ENCODE results near the gene CBFB. TPM values are rescaled to one million over a fixed set of nuclear protein-coding genes. Genes with fewer than 3 reads are reported as not detected.

Gene CBFB
- total RNA-seq, 2 donors from 2014 or later = 78.5 to 85.4 TPM

GRCh38 chr16:67022531-67023214, 6.3 kb upstream of the CBFB start:
- no peak overlapping the region for H3K4me3 Mint-ChIP-seq
- no peak for ATAC-seq
- H3K27me3 Mint-ChIP-seq = no peaks in the 10 kb centered on the region
- H3K27ac Mint-ChIP-seq = peak overlapping the region; percentile 41
- H3K4me1 Mint-ChIP-seq = peaks cover 8% of the 10 kb centered on the region
- DNase-seq = no peak
- no peaks in the 10 kb centered on the region for H3K36me3 Mint-ChIP-seq (ENCODE audit: low read depth)
- H3K9me3 ChIP-seq (ENCODE audit: control insufficient read depth, low read length, poor library complexity, severe bottlenecking) = no peaks in the 10 kb centered on the region

GRCh38 chr16:67023689-67024088, 5.3 kb upstream of the CBFB start:
- Mint-ChIP-seq H3K4me1 (peaks cover 8% of the 10 kb centered on the region), H3K36me3 (ENCODE audit: low read depth) (no peaks in the 10 kb centered on the region)

GRCh38 chr16:67024384-67025209, 4.4 kb upstream of the CBFB start:
- no peaks in the 10 kb centered on the region for H3K9me3 ChIP-seq (ENCODE audit: control insufficient read depth, low read length, poor library complexity, severe bottlenecking)
- ATAC-seq = no peak
- Mint-ChIP-seq H3K27me3 (no peaks in the 10 kb centered on the region), H3K27ac (no peak overlapping the region), H3K4me1 (peaks cover 8% of the 10 kb centered on the region), H3K36me3 (ENCODE audit: low read depth) (no peaks in the 10 kb centered on the region), H3K4me3 (no peak overlapping the region)
- no peak for DNase-seq

More at GRCh38 chr16:67023689-67024088, 5.3 kb upstream of the CBFB start:
- H3K27me3 Mint-ChIP-seq = no peaks in the 10 kb centered on the region
- ATAC-seq (no peak), DNase-seq (no peak)
- H3K27ac Mint-ChIP-seq = no peak overlapping the region
- no peaks in the 10 kb centered on the region for H3K9me3 ChIP-seq (ENCODE audit: control insufficient read depth, low read length, poor library complexity, severe bottlenecking)
- H3K4me3 Mint-ChIP-seq = no peak overlapping the region

GRCh38 chr16:67025210-67025550, 3.8 kb upstream of the CBFB start:
- H3K27me3 Mint-ChIP-seq = no peaks in the 10 kb centered on the region
- H3K27ac Mint-ChIP-seq = no peak overlapping the region
- H3K9me3 ChIP-seq (ENCODE audit: control insufficient read depth, low read length, poor library complexity, severe bottlenecking) = no peaks in the 10 kb centered on the region
- DNase-seq = no peak
- ATAC-seq = no peak
- H3K4me1 Mint-ChIP-seq = peaks cover 8% of the 10 kb centered on the region
- no peak overlapping the region for H3K4me3 Mint-ChIP-seq
- no peaks in the 10 kb centered on the region for H3K36me3 Mint-ChIP-seq (ENCODE audit: low read depth)

GRCh38 chr16:67026570-67026969, 2.4 kb upstream of the CBFB start:
- Mint-ChIP-seq H3K27ac (no peak overlapping the region), H3K36me3 (ENCODE audit: low read depth) (no peaks in the 10 kb centered on the region), H3K4me1 (peaks cover 10% of the 10 kb centered on the region), H3K4me3 (no peak overlapping the region), H3K27me3 (no peaks in the 10 kb centered on the region)
- no peak for DNase-seq
- no peaks in the 10 kb centered on the region for H3K9me3 ChIP-seq (ENCODE audit: control insufficient read depth, low read length, poor library complexity, severe bottlenecking)
- no peak for ATAC-seq

- Mint-ChIP-seq H3K4me1 (peaks cover 13% of the 10 kb centered on the region), H3K27ac (peak overlapping the region; percentile 19)
- DNase-seq = no peak
These were observed 1.9 kb upstream of the CBFB start for GRCh38 chr16:67027046-67027445.

GRCh38 chr16:67028167-67028695, 718 bp upstream of the CBFB start:
- H3K4me1 Mint-ChIP-seq = peaks cover 17% of the 10 kb centered on the region

More at GRCh38 chr16:67027046-67027445, 1.9 kb upstream of the CBFB start:
- no peaks in the 10 kb centered on the region for H3K9me3 ChIP-seq (ENCODE audit: control insufficient read depth, low read length, poor library complexity, severe bottlenecking)
- H3K36me3 Mint-ChIP-seq (ENCODE audit: low read depth) = no peaks in the 10 kb centered on the region
- no peaks in the 10 kb centered on the region for H3K27me3 Mint-ChIP-seq
- H3K4me3 Mint-ChIP-seq = no peak overlapping the region
- ATAC-seq = no peak

GRCh38 chr16:67029254-67030096, 526 bp downstream of the CBFB start:
- peak; percentile 31 to 46 (median 39) for DNase-seq
- Mint-ChIP-seq H3K4me3 (peak overlapping the region; percentile 89), H3K36me3 (ENCODE audit: low read depth) (peaks cover 2% of the 10 kb centered on the region), H3K27ac (peak overlapping the region; percentile 75), H3K27me3 (no peaks in the 10 kb centered on the region), H3K4me1 (peaks cover 17% of the 10 kb centered on the region)
- ATAC-seq = peak; percentile 40
- no peaks in the 10 kb centered on the region for H3K9me3 ChIP-seq (ENCODE audit: control insufficient read depth, low read length, poor library complexity, severe bottlenecking)

More at GRCh38 chr16:67028167-67028695, 718 bp upstream of the CBFB start:
- no peak for DNase-seq
- no peaks in the 10 kb centered on the region for H3K36me3 Mint-ChIP-seq (ENCODE audit: low read depth)
- no peak for ATAC-seq
- H3K27me3 Mint-ChIP-seq = no peaks in the 10 kb centered on the region
- no peaks in the 10 kb centered on the region for H3K9me3 ChIP-seq (ENCODE audit: control insufficient read depth, low read length, poor library complexity, severe bottlenecking)
- H3K27ac Mint-ChIP-seq = peak overlapping the region; percentile 90
- peak overlapping the region; percentile 89 for H3K4me3 Mint-ChIP-seq

GRCh38 chr16:67030221-67030962, 1.4 kb downstream of the CBFB start:
- peaks cover 25% of the 10 kb centered on the region for H3K4me1 Mint-ChIP-seq
- H3K27me3 Mint-ChIP-seq = no peaks in the 10 kb centered on the region
- H3K4me3 Mint-ChIP-seq = peak overlapping the region; percentile 89
- H3K27ac Mint-ChIP-seq = peak overlapping the region; percentile 75
- H3K9me3 ChIP-seq (ENCODE audit: control insufficient read depth, low read length, poor library complexity, severe bottlenecking) = no peaks in the 10 kb centered on the region
- H3K36me3 Mint-ChIP-seq (ENCODE audit: low read depth) = peaks cover 2% of the 10 kb centered on the region
- ATAC-seq = no peak
- no peak for DNase-seq

GRCh38 chr16:67034487-67034886, 5.5 kb downstream of the CBFB start:
- DNase-seq = no peak
- ATAC-seq = no peak
- no peaks in the 10 kb centered on the region for H3K9me3 ChIP-seq (ENCODE audit: control insufficient read depth, low read length, poor library complexity, severe bottlenecking)
- Mint-ChIP-seq H3K27ac (no peak overlapping the region), H3K36me3 (ENCODE audit: low read depth) (peaks cover 2% of the 10 kb centered on the region), H3K4me1 (peaks cover 30% of the 10 kb centered on the region), H3K27me3 (no peaks in the 10 kb centered on the region), H3K4me3 (peak overlapping the region; percentile 57)

- ATAC-seq (no peak), DNase-seq (no peak)
- Mint-ChIP-seq H3K4me3 (no peak overlapping the region), H3K36me3 (ENCODE audit: low read depth) (peaks cover 2% of the 10 kb centered on the region), H3K4me1 (peaks cover 31% of the 10 kb centered on the region), H3K27me3 (no peaks in the 10 kb centered on the region), H3K27ac (no peak overlapping the region)
- H3K9me3 ChIP-seq (ENCODE audit: control insufficient read depth, low read length, poor library complexity, severe bottlenecking) = no peaks in the 10 kb centered on the region
These were observed 6.4 kb downstream of the CBFB start for GRCh38 chr16:67035364-67035763.

GRCh38 chr16:67036323-67036741, 7.4 kb downstream of the CBFB start:
- peaks cover 2% of the 10 kb centered on the region for H3K36me3 Mint-ChIP-seq (ENCODE audit: low read depth)
- H3K27ac Mint-ChIP-seq = no peak overlapping the region

More at GRCh38 chr16:67036323-67036741, 7.4 kb downstream of the CBFB start:
- DNase-seq = no peak
- Mint-ChIP-seq H3K4me3 (no peak overlapping the region), H3K27me3 (no peaks in the 10 kb centered on the region), H3K4me1 (peaks cover 37% of the 10 kb centered on the region)
- no peak for ATAC-seq
- no peaks in the 10 kb centered on the region for H3K9me3 ChIP-seq (ENCODE audit: control insufficient read depth, low read length, poor library complexity, severe bottlenecking)
